Measurements from ENCODE around the gene ELMO3. TPM values are rescaled to one million over a fixed set of nuclear protein-coding genes. Genes with fewer than 3 reads are reported as not detected.

ELMO3 gene
- total RNA-seq, 1 experiment from 2014 or later: 45.8 TPM

GRCh38 chr16:67188323-67188722 is 10.6 kb upstream of the ELMO3 start:
- no peaks in the 10 kb centered on the region for H3K9me3 ChIP-seq (ENCODE audit: control insufficient read depth in 1 of 2, insufficient read depth in 1 of 2, low read depth in 1 of 2, low read length in 2 of 2)
- no peak overlapping the region for H3K4me3 ChIP-seq (replicated peaks in 1 of 2; ENCODE audit: low read depth in 1 of 2, low read length in 2 of 2)
- no peak overlapping the region for H2AFZ ChIP-seq (ENCODE audit: low read depth, low read length, poor library complexity, severe bottlenecking)
- no peaks in the 10 kb centered on the region for H3K9me2 ChIP-seq (ENCODE audit: insufficient read depth)
- no peaks in the 10 kb centered on the region for H4K20me1 ChIP-seq (ENCODE audit: insufficient read depth)
- ChIA-PET RAD21 (ENCODE audit: low non-redundant PET in 1 of 2, low total read pairs in 2 of 2, uncharacterized antibody in 2 of 2, unreplicated experiment in 2 of 2) (no interaction called here), POLR2A (no interaction called here), CTCF (no interaction called here)
- ATAC-seq (no peak), DNase-seq (ENCODE audit: low read depth, low spot score) (no peak)
- intact Hi-C loops (cut with micrococcal nuclease): no loop called here
- no peaks in the 10 kb centered on the region for H3K27me3 ChIP-seq (ENCODE audit: insufficient read depth, low read length)
- H3K79me2 ChIP-seq (ENCODE audit: insufficient read depth, low read length): peaks cover 17% of the 10 kb centered on the region
- no TSS peak for BruUV-seq (replicated peaks)
- TF ChIP-seq, protein P1, sequence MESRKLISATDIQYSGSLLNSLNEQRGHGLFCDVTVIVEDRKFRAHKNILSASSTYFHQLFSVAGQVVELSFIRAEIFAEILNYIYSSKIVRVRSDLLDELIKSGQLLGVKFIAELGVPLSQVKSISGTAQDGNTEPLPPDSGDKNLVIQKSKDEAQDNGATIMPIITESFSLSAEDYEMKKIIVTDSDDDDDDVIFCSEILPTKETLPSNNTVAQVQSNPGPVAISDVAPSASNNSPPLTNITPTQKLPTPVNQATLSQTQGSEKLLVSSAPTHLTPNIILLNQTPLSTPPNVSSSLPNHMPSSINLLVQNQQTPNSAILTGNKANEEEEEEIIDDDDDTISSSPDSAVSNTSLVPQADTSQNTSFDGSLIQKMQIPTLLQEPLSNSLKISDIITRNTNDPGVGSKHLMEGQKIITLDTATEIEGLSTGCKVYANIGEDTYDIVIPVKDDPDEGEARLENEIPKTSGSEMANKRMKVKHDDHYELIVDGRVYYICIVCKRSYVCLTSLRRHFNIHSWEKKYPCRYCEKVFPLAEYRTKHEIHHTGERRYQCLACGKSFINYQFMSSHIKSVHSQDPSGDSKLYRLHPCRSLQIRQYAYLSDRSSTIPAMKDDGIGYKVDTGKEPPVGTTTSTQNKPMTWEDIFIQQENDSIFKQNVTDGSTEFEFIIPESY (IDR thresholded peaks at IDR 0.05; ENCODE audit: extremely low read depth, insufficient replicate concordance, low read length): no peak
- TF ChIP-seq EGR1 (IDR thresholded peaks at IDR 0.05; ENCODE audit: low read depth) (no peak), CTCF (IDR thresholded peaks at IDR 0.05 in 2 of 3, conservative IDR thresholded peaks at IDR 0.05 in 1 of 3; ENCODE audit: borderline replicate concordance in 1 of 3, insufficient read depth in 1 of 3, low read depth in 2 of 3, low read length in 2 of 3) (no peak), CBX3 (IDR thresholded peaks at IDR 0.05; ENCODE audit: low read depth) (no peak), POLR2AphosphoS5 (IDR thresholded peaks at IDR 0.05; ENCODE audit: low read depth, low read length) (no peak), FOSL1 (IDR thresholded peaks at IDR 0.05; ENCODE audit: low read depth) (no peak), ZNF274 (IDR thresholded peaks at IDR 0.05; ENCODE audit: low read depth, low read length) (no peak)
- no peak overlapping the region for H3K4me2 ChIP-seq (ENCODE audit: low read length)
- H3K4me1 ChIP-seq (ENCODE audit: control insufficient read depth in 1 of 2, insufficient read depth in 2 of 2, low read length in 2 of 2): peaks cover 12 to 36% of the 10 kb centered on the region in 2 experiments; a peak in 3 of 4 replicates
- H3K9ac ChIP-seq (ENCODE audit: low read length): no peak overlapping the region
- no peak overlapping the region for H3K27ac ChIP-seq (ENCODE audit: low read depth, low read length)
- H3K36me3 ChIP-seq (ENCODE audit: control insufficient read depth in 1 of 2, insufficient read depth in 2 of 2, low read length in 2 of 2): peaks cover 0 to 6% of the 10 kb centered on the region in 2 experiments; a peak in 1 of 4 replicates

All from HCT116 (cell line).